ES-I3 (cell line): ENCODE results near the gene GPER1.
"Not testable (repeated sequence)": the region's sequence is repeated elsewhere in the genome, so short reads cannot be mapped to it uniquely, and the experiment has no call there.

Source experiments
- H3K36me3 ChIP-seq: 2 replicates; pipeline ENCODE4 v1.6.1; 2013; ENCODE audit warnings: mild to moderate bottlenecking, low read length, control low read depth, moderate library complexity; ENCODE audit not compliant: insufficient read depth
- H3K4me1 ChIP-seq: 2 replicates; pipeline ENCODE4 v1.6.1; 2013; ENCODE audit warnings: mild to moderate bottlenecking, control low read depth, low read length; ENCODE audit not compliant: insufficient read depth
- H3K9ac ChIP-seq: 2 replicates; pipeline ENCODE4 v1.6.1; 2013; ENCODE audit warnings: low read depth, mild to moderate bottlenecking, low read length, moderate library complexity
- H3K9me3 ChIP-seq: 2 replicates; pipeline ENCODE4 v1.6.1; 2013; ENCODE audit warnings: mild to moderate bottlenecking, low read length, moderate library complexity; ENCODE audit not compliant: control insufficient read depth, insufficient read depth

The GPER1 gene

DNA sequence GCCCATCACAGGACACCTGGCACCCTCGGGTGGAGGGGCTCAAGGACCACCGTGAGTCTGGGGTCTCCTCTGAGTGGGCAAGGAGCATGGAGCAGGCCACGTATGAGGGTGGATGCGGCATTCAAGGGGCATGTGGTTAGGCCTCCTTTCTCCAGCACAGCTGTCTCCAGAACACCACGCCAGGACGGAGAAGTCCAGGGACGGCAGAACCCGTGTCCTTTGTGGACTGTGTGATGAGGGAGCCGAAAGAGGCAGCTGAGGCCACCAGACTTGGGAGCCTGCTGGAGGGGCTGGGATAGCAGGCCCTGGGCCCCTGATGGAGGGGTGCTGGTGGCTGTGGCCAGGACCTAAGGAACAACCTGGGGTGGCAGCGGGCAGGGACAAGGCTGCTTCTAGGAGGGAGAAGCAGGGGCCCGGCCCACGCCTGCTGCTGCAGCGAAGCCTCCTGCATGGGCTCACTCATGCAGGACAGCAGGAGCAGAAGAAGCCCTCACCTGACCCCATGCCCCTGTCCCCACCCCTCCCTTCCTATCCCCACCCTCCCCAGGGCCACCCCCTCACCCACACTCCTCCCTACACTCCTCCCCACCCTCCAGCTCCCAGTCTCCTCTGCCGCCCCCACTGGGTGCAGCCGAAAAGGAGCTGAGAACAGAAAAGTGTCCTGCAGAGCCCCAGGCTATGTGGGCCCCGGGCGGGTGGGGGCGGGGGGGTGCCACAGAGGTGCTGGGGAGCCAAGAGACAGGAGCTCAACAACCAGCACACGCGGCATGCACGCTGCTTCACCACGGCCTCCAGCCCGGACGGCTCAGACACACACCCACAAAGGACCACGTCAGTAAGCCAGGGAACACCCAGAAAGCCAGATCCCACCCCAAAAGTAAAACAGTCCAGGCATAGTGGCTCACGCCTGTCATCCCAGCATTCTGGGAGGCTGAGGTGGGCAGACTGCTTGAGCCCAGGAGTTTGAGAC is 42.4 kb downstream of the GPER1 start:
- no peak overlapping the region for H3K9ac ChIP-seq

DNA sequence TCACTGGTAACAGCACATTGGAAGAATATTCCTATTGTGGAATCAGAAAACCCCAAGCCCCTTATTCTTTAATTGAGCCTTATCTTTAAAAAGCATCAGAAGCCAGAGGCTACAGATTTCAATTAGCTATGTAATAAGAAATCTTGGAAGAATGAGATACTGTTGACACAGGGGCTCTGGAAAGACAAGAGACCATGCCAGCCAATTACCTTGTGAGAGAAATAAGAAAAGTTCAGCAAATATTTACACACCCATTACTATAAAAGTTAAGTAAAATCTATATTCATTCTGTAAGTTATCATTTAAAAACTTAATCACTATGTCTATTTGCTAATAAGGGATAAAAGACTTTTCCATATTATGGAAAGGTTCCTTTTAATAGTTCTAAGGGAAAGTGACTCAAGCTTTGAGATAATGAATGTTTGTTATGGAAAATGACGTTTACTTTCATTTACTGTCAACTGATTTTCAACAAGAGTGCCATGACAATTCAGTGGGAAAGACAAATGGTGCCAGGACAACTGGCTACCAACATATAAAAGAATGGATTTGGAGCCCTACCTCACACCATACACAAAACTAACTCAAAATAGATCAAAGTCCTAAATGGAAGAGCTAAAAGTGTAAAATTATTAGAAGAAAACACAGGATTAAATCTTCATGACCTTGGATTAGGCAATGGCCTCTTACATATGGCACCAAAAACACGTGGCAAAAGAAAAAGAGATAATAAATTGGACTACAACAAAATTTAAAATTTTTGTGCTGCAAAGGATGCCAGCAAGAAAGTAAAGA is 43.8 kb downstream of the GPER1 start:
- Histone ChIP-seq H3K9ac (no peak overlapping the region), H3K4me1 (no peaks in the 10 kb centered on the region), H3K36me3 (no peaks in the 10 kb centered on the region; the same call in 1 of the 2 replicates), H3K9me3 (0 out of 2 replicates have a peak, but pooled peaks cover 3% of the 10 kb centered on the region)

More for the DNA sequence above, 42.4 kb downstream of the GPER1 start:
- Histone ChIP-seq H3K4me1 (no peaks in the 10 kb centered on the region), H3K36me3 (peaks cover 2% of the 10 kb centered on the region; the same call in 1 of the 2 replicates), H3K9me3 (0 out of 2 replicates have a peak, but pooled peaks cover 3% of the 10 kb centered on the region)

DNA sequence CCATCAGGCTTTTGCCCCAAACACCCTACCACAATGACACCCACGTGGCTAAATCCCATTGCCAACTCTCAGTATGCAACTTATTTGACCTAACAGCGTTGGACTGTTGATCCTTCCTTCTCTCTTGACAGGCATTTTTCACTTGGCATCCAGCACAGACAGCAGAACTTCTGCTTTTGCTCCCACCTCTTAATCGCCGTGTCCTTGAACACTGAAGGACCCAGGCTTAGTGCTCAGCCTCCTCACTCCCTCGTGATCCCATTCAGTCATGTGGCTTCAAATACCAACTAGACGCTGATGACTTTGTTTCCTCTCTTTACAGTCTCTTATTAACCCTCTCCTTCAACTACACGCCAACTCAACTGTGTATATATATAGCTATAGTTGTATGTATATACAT is 47.0 kb downstream of the GPER1 start:
- Histone ChIP-seq H3K4me1 (no peaks in the 10 kb centered on the region), H3K9ac (no peak overlapping the region), H3K36me3 (no peaks in the 10 kb centered on the region), H3K9me3 (0 out of 2 replicates have a peak, but pooled peaks cover 3% of the 10 kb centered on the region)

DNA sequence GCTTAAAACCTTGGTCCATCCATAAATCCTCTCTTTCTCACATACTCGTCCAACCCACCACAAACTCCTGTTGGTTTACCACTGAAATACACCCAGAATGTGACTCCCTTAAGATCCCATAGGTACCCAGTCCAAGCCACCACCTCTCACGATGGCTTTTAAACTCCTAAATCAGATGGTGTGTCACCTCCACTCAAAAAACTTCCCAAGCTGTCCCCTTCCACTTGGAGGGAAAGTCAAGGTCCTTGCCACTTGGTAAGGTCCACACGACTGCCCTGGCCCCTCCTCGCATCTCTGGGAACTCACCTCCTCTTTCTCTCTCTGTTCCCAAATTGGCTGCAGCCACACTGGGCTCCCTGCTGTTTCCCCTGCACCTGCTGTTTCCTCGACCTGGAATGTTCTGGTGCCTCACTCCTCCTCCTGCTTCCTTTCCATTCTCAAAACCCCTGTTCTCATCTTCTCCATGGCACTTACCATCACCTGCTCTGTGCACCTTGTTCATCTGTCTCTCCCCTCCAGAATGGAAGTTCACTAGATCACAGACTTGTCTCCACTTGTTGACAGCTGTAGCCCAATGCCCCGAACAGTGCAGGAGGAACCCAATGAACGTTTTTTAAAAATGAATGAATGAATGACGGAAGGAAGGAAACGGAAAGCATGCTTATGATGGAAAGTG is 49.1 kb downstream of the GPER1 start:
- no peaks in the 10 kb centered on the region for H3K4me1 ChIP-seq
- H3K9ac ChIP-seq: peak overlapping the region; percentile 74; the same call in 1 of the 2 replicates
- 0 out of 2 replicates have a peak, but pooled peaks cover 2% of the 10 kb centered on the region for H3K9me3 ChIP-seq
- H3K36me3 ChIP-seq: no peaks in the 10 kb centered on the region

DNA sequence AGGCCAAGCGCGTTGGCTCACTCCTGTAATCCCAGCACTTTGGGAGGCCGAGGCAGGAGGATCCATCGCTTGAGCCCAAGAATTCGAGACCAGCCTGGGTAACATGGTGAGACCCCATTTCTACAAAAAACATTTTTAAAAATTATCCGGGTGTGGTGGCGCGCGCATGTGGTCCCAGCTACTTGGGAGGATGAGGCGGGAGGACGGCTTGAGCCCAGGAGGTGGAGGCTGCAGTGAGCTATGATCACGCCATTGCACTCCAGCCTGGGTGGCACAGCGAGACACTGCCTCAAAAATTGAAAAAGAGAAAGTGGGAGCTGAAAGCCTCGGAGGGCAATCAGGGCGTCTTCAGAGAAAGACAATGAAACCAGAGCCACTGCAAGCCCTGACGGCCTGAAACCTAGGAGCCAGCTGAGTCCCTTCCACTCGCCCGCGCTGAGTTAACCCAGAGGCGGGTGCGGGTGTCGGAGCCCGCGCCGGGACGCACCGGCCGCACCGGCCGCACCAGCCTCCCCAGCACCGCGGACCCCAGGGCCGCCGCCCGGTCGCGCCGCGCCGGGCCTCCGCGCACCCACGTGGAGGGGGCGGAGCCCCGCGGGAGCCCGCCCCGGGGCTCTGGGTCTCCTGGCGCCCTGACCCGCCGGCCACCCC is 49.7 kb downstream of the GPER1 start:
- H3K9ac ChIP-seq: peak overlapping the region; percentile 74
- H3K4me1 ChIP-seq: no peaks in the 10 kb centered on the region
- H3K9me3 ChIP-seq: no peaks in the 10 kb centered on the region
- no peaks in the 10 kb centered on the region for H3K36me3 ChIP-seq

DNA sequence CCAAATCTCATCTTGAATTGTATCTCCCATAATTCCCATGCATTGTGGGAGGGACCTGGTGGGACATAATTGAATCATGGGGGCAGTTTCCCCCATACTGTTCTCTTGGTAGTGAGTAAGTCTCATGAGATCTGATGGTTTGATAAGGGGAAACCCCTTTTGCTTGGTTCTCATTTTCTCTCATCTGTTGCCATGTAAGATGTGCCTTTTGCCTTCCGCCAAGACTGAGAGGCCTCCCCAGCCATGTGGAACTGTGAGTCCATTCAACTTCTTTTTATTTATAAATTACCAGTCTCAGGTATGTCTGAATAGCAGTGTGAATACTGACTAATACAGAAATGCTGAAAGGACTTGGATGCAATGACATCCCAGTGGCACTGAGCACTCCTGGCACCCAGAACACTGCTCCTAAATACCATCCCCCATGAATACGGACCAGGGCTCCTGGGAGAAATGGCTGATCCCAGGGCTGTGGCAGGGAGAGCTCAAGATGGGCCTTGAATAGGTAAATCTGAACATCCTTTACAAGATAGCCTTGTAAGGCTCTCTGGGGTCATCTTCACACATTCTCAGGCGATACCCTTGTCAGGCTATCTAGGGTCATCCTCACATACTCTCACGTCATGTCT is 52.7 kb downstream of the GPER1 start:
- no peaks in the 10 kb centered on the region for H3K9me3 ChIP-seq
- H3K4me1 ChIP-seq: no peaks in the 10 kb centered on the region
- H3K36me3 ChIP-seq: no peaks in the 10 kb centered on the region
- H3K9ac ChIP-seq: no peak overlapping the region

DNA sequence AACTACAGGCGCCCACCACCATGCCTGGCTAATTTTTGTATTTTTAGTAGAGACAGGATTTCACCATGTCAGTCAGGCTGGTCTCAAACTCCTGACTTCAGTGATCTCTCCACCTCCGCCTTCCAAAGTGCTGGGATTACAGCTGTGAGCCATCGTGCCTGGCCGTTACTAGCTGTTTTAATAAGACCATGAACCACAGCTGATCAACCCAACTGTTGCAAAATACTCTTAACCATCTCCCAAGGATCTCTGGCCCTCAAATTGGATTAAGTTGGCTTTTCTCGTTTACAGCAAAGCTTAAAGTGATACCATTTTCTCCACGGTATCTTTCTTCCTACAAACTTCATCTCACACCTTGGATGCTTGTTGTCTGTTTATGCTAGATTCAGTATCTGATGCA is 53.7 kb downstream of the GPER1 start:
- Histone ChIP-seq H3K36me3 (no peaks in the 10 kb centered on the region), H3K4me1 (no peaks in the 10 kb centered on the region), H3K9me3 (no peaks in the 10 kb centered on the region), H3K9ac (no peak overlapping the region)

DNA sequence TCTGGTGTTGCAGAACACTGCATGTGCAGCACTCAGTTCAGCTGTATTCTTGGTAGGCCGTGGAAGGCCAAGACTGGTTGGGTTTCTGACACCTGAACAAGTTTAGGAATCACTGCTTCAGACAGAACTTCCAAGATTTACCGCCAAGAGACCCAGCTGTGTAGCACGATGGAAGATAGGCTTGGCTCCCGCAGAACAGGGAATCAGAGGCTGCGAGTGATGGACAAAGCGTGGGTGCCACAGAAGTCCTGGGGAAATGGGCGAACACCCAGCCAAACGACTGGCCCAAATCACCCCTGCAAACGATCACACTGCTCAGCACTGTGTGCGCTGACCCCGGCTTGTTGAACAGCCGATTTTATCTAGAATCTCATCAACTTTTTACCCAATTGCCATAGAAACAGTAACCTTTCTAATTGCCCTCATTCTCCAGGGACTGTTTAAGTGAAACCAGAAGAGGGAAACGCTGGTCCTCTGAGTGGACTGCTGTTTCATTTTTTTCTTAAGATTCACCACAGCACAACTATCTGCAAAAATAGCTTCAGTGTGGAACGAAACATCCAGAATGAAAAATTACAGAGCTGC is 54.2 kb downstream of the GPER1 start:
- Histone ChIP-seq H3K9ac (no peak overlapping the region), H3K4me1 (no peaks in the 10 kb centered on the region), H3K36me3 (no peaks in the 10 kb centered on the region), H3K9me3 (no peaks in the 10 kb centered on the region)

DNA sequence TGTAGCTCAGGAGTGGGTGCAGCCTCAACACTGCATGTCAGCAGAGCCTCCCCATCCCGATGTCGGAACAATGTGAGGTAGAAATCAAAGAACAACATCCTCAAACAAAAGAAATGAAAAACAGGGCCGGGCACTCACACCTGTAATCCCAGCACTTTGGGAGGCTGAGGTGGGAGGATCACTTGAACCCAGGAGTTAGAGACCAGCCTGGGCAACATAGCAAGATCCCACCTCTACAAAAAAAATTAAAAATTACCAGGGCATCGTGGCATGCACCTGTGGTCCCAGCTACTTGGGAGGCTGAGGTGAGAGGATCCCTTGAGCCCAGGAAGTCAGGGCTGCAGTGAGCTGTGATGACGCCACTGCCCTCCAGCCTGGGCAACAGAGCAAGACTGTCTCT is 55.1 kb downstream of the GPER1 start:
- H3K9ac ChIP-seq: not testable (repeated sequence)

More for the DNA sequence above, 55.1 kb downstream of the GPER1 start:
- not testable (repeated sequence) for H3K36me3 ChIP-seq, H3K4me1 ChIP-seq, H3K9me3 ChIP-seq
